GM12801 (cell line): ENCODE data around the gene SFXN5.

Experiments
- CTCF ChIP-seq: IDR thresholded peaks from one replicate; pipeline ENCODE4 v1.5.1; 2011; ENCODE audit warnings: control low read depth; ENCODE audit not compliant: insufficient read length; ENCODE audit errors: extremely low read depth

The SFXN5 gene

DNA sequence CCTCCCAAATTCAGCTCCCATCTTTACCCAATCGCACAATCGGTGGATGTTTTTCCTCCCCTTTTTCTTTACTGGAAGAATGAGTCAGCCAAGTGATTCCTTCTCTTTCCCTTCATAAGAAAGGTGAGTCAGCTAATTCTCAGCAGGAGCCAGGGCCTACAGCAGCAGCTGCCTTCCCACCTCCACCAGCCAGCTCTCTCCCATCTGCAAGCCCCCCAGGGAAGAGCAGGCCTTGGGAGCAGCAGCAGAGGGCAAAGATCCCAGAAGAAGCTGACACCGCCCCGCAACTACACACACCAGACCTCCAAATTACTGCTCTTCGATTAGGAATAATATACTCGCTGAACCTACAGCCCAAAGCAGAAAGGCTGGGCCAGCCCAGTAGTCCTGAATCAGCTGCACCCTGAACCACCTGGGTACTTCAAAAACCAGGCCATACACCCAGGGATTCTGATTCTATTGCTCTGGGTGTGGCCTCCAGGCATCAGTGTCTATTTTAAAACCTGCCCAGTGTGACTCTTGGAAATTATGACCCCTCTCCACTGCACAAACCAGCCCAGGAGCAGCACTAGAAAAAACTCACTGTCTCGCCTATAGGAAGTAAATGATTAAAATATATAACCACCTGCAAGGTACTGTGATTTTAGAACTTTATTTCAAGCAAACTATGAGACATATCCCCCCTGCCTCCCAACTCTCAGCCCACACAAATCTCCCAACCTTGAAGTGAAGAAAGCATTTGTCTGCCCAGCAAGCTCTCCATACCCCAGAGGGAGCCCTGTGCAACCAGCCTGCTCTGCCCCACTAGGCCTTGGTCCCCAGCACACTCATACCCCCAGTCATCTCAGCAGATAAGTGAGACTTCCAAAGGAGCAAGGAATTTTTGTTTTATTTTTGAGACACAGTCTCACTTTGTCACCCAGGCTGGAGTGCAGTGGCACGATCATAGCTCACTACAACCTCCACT lies 7.3 kb downstream of the SFXN5 start:
- no peak for TF ChIP-seq CTCF

DNA sequence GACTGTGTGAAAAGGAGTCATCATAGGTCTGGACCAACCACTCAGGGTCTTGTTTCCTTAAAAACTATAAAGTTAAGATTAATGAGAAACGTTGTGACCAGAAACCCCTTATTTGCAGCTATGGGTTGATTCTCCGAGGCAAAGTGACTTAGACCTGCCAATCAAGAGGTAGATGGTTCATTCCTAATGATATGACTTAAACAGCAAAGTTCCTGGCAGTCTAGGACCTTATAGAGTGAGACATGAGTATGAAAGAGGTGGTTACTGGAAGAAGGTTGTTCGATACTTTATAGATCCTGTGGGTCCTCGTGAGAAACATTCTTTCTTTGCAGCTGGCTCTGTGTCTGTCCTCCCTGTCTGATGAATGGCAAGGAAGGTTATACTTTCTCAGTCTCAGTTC lies 8.0 kb downstream of the SFXN5 start:
- TF ChIP-seq CTCF: no peak

DNA sequence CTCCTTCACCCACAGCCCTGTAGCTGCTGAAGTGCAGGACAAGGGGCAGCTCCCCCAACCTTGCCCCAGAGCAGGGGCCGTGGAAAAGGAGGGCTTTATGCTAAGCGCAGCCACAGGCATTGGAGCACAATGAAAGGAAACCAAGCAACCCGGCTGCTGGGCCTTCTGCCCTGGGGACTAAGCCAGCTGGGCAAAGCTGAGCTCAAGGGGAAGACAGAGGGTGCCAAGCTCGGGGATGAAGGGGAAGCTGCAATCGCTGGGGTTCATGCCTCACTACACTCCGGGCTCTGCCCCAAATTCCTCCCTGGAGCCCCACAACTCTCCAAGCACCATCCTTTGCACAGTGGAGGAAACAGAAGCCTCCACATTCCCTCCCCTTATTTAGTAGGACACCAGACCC lies 12.4 kb downstream of the SFXN5 start:
- no peak for TF ChIP-seq CTCF

DNA sequence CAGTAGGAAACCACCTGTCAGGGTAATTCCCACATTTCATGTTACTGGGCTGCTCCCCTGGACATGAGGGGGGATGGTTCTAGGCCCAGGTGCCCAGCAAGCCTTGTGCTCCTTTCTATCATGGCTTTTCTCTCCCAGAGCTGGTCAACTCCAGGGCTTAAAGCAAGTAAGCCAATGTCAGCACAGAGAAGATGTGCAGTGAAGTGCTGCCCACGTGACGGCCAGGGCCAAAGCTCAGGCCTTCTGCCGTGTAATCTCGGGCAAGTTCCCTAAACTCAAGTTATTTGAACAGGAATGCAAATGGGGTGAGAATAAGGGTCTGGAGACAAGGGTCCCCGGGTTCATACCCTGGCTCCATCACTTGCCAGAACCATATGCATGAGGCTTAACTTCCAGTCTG lies 16.5 kb downstream of the SFXN5 start:
- no peak for TF ChIP-seq CTCF

- no peak for TF ChIP-seq CTCF
Measured at GRCh38 chr2:73053316-73054114, 18.0 kb downstream of the SFXN5 start.

DNA sequence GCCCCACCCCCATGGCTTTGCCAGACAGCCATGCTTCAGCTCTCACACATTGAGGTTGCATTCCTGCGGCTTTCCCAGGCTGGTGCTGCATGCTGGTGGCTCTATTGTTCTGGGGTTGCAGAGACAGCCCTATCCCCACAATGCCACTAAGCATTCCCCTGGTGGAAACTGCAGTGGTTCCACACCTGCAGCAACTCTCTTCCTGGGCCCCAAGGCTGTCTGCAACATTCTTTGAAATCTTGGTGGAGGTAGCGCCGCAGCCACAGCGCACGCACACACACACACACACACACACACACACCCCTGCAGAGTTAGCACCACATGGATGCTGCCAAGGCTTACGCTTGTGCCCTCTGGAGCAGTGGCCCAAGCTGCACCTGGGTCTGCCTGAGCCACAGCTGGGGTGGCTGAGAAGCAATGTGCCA lies 21.4 kb downstream of the SFXN5 start:
- no peak for TF ChIP-seq CTCF
